EL (cell line): Measurements from ENCODE around the gene JMY.

Source experiments
- DNase-seq: peaks from one replicate; pipeline ENCODE4 v3.0.0-alpha.2; 2016

Gene JMY, protein sequence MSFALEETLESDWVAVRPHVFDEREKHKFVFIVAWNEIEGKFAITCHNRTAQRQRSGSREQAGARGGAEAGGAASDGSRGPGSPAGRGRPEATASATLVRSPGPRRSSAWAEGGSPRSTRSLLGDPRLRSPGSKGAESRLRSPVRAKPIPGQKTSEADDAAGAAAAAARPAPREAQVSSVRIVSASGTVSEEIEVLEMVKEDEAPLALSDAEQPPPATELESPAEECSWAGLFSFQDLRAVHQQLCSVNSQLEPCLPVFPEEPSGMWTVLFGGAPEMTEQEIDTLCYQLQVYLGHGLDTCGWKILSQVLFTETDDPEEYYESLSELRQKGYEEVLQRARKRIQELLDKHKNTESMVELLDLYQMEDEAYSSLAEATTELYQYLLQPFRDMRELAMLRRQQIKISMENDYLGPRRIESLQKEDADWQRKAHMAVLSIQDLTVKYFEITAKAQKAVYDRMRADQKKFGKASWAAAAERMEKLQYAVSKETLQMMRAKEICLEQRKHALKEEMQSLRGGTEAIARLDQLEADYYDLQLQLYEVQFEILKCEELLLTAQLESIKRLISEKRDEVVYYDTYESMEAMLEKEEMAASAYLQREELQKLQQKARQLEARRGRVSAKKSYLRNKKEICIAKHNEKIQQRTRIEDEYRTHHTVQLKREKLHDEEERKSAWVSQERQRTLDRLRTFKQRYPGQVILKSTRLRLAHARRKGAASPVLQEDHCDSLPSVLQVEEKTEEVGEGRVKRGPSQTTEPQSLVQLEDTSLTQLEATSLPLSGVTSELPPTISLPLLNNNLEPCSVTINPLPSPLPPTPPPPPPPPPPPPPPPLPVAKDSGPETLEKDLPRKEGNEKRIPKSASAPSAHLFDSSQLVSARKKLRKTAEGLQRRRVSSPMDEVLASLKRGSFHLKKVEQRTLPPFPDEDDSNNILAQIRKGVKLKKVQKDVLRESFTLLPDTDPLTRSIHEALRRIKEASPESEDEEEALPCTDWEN

DNA sequence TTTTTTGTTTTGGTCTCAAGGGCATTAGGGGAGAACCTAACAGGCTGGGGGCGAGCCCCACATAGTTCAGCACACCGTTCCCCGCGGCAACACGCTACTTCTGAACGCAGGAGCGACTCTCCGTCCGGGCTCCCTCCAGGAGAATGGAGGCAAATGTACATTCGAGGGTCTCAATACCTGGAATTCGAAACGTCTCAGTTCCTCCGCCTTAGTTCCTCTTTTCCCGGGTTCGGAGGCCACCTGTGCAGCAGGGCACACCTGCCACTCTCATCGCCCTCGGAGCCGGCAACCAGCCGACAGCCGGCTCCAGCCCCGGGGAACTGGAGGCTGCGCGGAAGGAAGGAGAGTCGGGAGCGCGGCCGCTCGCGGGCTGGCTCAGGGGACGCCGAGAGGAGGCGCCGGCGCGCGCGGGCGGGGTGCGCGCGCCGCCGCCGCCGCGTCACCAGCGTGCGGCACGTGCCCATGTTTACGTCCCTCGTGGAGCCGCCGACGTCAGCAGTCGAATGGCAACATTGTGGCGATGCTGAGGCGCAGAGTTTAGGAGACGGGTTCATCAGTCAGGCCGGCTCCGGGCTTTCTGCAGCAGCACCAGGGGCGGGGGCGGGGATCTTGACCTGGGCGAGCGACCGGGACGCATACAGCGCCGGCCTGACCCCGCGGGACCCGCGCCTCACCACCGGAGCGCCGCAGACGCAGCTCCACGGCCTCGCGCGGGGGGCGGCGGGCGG lies at the start of gene JMY:
JMY (plus strand) TSS at position 498 of the 728 bp plus-strand sequence. CDS start 520 bp downstream, outside the sequence.
- DNase-seq, result peak; percentile 87

DNA sequence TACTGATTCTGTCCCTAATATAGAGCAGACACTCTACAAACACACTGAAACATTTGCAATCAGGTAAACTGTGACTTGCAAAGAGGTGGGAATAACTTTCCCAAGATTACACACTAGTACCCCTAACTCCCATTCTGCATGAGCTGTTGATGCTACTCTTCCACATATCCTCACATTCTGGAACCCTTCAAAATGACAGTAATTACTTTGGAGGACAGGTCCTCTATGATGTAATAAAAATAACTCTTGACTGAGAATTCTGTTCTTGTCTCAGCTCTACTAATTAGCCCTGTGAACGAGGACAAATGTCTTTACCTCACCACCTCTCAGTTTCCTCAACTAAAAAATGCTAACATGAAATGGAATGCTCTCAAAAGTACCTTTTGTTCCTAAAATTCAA lies 49.5 kb upstream of the JMY start:
- DNase-seq, result no peak

DNA sequence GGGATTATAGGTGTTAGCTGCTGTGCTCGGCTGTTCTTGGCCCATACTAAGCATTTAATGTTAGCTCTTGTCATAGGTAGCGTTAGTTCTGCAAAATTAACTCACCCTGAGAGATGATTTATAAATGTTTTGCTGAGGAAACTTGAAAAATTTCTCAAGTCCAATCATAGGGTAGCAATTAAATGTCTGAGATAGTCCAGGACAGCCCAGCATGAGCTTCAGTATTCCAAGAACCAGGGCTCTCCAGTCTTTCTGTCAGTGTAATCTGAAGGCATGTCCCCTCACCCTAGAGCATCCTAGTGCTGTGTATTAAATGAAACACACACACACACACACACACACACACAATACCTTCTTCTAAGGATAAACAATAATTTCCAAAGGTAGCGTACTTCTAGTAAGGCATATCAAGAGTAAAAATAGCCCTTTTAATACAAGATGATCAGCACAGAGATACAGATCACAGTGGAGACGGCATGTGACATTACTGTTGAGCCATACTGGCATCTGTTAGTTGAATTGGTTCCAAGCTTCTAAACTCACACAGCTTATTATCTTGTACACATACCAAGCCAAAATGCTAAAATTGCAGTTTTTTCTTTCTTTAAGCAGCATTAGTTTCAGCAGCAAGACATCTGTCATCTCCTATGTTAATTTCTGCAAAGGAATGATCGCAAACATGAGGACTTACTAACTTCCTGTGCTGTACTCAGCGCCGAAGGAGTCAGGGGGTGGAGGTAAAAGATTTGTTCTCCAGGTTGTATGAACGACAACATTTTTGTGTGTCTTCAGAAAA lies 46.3 kb upstream of the JMY start:
- no peak for DNase-seq

DNA sequence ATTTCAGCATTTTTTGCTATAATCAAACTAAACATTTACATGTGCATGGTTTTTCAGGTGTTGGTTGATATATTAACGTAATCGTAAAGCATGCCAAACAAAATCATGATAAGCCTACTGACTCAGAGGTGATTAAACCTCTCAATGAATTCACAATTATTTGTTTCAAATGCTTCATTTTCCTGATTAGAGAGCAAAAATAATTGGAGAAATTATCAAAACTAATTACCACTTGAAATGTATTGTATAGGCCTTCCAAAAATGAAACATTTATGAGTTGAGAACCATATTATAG lies 45.7 kb upstream of the JMY start:
- no peak for DNase-seq

DNA sequence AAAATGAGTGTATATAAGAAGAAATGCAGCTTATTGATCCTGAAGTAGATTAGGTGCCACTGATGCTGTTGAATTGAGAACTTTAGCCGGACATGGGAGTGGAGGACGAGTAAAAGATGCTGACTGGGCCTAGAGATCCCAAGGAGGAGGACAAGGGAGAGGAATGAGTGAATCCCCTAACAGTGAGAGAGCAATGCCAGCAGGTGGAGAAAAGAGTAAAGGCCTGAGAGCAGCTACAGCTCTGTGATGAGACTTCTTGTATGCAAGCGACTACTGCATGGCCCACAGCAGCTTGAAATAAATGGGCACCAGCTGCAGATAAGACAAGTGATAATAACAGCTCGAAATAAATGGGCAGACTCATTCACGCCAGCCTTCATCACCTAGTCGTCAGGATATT lies 44.5 kb upstream of the JMY start:
- DNase-seq, result no peak

DNA sequence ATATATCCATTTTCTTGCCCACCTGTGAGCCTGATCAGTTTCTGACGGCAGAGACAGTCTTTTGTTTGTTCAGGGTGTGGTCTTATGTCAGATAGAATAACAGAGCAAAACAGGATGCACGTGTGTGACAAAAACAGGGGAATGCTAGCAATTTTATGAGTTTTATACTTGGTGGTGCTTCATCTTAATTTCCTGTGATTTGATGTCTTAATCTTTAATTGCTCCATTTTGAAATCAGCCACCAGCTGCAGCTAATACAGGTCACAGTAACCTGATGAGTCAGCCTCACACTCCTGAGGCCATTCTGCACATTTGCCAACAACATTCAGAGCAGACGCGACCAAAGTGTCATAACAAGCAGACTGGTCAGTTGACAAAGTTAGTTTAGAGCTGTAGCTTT lies 42.3 kb upstream of the JMY start:
- peak; percentile 23 for DNase-seq

DNA sequence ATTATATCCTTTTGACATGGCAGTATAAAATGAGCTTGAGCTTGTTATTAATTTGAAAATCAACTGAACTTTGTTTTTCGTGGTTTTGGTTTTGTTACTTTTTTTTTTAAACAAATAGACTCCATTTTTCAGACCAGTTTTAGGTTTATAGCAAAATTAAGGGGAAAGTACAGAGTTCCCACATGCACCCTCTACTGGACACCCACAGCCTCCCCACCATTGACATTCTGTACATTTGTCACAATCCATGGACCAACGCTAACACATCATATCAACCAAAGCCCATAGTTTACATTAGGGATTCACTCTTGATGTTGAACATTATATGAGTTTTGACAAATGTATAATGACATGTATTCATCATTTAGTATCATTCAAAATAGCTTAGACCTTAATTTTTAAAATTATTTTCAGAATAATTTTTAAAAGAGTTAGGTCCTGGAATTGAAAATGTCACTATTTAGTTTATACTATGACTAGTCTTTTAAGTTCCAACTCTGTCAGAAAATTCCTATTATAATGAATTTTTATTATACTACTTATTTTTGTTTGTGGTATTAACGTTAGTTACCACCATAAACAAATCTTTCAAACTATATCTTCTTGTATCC lies 35.3 kb upstream of the JMY start:
- DNase-seq, result peak; percentile 18

DNA sequence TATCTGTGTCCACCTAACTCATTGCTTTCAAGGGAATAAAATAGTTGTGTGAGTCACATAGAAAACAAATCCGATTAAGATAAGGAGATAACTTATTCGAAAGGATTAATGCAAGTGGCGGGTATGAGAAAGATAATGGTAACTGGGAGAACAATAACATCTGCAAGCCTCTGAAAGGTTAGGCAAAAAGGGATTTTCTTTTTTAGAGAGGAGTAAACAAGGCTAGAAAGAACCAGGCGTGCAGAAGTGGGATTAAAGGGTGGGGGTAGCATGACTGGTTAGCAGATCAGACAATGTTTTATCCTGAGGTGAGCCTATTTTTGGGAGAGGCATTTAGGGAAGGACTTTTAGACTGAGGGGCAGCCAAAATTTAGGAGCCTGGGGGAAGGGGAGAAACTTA lies 34.7 kb upstream of the JMY start:
- no peak for DNase-seq

DNA sequence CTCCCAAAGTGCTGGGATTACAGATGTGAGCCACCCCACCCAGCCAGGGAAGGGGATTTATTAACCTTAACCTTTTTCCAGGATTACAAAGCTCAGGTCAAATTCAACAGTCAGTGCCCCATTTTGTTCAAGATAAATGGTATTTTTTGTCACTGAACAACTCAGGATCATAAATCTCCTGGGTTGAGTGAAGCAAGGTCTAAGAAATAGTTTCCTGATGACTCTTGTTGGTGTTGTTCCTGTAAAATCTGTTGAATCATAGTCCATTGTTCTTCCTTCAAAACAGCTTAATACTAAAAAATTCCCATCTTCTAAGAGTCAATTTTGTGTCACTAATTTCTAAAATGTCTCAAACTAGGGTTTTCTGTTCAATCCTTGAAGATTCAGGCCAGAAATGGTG lies 33.9 kb upstream of the JMY start:
- peak; percentile 65 for DNase-seq

DNA sequence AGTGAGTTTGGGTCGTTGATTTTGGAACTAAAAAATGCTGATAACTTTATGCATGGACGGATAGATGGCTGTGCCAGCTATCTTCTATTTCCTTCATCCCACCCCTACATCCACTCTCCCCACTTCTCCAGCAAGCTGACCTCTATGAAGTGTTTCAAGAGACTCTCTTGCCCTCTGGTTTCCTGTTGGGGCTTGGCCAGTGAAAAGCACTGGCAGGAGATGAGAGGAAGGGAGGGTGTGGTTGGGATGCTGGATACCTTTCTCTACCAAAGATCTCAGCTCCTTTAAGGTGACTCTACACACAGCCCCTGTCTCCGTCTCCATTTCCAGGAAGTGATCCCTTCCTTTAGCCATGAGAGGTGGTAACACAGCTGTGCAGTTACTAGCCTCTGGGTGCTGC lies 30.0 kb upstream of the JMY start:
- no peak for DNase-seq

DNA sequence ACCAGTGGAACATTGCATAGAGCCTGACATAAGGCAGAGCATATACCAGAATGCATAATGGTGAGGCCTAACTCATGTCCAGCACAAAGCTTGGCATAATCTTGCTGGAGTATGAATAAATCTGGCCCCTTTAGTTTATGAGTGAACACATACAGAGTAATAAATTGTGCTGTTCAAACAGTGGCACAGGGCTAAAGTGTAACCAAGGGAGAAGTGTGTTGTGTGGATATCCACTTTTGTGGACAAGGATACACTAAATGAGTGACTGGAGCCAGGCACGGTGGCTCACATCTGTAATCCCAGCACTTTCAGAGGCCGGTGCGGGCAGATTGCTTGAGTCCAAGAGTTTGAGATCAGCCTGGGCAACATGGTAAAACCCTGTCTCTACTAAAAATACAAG lies 29.4 kb upstream of the JMY start:
- DNase-seq, result no peak

DNA sequence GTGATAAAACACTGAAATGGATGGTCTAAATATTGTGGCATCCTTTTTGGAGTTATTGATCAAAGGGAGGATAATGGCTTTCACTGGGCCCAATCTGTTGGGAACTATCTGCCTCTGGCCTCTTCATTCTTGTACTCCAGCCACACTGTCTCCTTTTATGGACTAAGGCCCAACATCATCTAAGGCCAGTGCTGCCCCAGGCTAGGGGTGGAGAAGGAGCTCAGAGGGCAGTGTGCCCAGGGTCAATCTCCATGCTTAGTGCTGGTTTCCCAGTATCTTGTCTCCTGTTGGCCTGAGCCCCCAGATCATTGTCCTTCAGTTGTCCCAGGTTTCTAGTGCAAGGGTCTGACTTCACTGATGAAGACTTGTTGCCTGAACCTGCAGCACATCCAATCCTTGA lies 26.4 kb upstream of the JMY start:
- DNase-seq, result no peak

DNA sequence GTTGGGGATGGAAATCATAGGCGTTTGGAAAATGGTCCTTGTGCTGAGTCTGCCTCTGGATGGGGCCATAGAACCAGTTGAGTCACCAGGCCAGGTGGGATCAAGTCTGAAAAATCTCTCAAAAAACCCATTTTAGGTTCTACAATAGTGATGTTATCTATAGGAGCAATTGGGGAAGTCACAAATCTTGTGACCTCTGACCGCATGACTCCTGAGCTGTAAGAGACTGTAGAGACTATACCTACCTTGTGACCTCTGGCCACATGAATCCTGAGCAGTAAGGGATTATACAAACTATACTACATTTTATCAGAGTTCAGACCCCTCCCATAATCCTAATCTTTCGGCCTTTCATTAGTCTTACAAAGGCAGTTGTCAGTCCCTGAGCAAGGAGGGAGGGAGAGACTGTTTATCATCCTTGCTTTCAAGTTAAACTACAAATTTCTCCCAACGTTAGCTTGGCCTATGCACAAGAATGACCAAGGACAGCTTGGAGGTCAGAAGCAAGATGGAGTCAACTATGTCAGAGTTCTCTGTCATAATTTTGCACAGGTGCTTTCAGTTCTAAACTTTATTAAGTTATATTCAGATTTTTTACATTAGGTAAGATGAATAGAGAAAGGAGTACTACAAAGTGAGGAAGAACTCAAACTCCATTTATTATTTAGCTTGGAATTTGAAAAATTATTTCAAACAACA lies 11.5 kb upstream of the JMY start:
- no peak for DNase-seq

DNA sequence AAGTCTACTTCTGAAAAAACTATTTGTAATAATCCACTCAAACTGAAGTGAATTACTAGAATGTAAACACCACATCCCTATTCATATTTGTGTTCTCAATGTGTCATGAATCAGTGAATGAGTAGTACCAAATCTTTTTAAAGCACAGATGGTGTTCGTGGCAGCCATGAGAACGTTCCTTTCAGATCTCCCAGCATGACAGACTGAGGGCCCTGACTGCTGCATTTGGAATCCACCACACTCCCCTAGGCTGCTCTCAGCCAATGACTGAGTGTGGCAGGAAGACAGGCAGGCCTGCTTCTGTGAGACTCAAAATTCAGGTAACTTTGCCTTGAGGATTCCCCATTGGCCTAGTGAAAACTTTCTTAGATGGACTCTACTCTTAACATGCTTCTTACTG lies 10.9 kb upstream of the JMY start:
- DNase-seq, result peak; percentile 56

DNA sequence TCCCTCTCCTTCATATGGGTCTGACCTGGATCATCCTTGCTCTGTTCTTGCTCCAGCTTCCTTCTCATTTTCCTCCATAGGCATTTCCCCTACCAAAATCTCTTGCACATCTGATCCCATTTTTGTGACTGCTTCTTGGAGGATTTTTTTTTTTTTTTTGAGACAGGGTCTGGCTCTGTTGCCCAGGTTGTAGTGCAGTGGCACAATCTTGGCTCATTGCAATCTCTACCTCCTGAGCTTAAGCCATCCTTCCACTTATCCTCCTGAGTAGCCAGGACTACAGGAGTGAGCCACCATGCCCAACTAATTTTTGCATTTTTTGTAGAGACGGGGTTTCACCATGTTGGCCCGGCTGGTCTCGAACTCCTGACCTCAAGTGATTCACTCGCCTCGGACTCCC lies 10.5 kb upstream of the JMY start:
- DNase-seq, result no peak

DNA sequence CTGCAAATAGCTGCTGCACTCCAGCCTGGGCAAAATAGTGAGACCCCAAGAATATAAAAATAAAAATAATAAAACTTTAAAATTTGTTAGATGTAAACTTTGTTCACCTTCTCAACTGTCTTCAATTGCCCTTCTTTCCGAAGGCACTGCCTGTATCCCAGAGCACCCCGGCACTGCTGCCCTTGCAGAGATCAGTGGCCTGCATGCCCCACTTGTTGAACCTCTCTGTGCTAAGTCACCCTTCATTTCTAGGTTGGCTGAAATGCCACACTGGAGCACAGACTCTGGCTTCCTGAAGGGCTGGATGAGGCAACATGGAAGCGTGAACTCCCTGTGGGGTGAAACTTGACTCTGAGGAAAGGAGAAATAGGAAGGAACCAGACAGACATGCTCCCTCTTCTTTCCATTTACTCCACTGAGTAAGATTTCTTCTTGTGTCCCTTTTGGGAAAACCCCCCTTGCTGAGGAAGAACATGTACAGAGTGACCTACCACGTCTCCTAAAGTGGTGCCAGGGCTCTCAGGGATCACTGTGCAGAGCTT lies 8.4 kb upstream of the JMY start:
- DNase-seq, result no peak

DNA sequence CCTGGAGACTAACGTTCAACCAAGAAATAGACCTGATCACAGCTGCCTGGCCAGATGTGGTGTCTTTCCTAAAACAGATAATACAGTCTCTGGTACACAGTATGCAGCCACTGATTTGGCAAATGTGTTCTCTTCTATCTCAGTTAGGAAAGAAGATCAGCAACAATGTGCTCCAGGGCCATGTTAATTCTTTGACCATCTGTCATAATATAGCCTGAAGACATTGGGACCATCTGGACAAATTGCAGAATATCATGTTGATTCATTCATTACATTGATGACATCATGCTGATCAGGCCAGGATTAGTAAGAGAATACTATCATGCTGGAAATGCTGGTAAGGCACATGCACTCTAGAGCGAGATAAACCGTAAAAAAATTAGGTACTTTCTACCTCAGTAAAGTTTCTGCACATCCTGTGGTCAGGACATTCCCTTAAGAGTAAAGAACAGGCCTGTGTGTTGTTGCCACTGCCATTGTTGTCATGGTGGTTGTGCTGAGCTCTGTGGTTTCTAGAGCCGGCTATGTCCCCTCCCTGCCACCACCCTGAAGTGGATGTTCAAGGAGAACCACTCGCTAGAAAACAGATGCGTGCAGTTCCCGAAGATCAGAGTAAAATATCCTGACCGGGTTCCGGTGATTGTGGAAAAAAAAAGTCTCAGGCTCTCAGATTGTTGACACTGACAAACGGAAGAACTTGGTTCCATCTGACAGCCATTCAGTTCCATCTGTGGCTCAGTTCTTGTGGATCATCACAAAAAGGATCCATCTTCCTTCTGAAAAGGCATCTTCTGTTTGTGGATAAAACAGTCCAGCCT lies 6.4 kb upstream of the JMY start:
- DNase-seq, result peak; percentile 93

DNA sequence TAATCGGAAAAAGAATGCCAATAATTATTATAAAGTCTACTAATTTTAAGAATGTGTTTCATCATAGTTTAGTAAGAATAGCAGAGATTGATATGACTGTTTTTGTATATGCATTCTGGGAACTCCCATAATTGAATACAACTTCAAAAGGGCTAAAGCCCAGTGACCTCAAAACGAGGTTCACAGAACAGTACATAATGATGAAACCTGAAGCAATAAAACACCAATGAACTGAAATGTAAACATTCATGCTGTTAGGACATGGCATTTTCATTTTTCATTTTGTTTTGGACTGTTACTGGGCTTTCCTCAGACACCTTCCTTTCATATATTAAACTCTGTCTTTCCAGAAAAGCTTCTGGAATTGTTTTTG lies 684 bp upstream of the JMY start:
- DNase-seq, result peak; percentile 30

DNA sequence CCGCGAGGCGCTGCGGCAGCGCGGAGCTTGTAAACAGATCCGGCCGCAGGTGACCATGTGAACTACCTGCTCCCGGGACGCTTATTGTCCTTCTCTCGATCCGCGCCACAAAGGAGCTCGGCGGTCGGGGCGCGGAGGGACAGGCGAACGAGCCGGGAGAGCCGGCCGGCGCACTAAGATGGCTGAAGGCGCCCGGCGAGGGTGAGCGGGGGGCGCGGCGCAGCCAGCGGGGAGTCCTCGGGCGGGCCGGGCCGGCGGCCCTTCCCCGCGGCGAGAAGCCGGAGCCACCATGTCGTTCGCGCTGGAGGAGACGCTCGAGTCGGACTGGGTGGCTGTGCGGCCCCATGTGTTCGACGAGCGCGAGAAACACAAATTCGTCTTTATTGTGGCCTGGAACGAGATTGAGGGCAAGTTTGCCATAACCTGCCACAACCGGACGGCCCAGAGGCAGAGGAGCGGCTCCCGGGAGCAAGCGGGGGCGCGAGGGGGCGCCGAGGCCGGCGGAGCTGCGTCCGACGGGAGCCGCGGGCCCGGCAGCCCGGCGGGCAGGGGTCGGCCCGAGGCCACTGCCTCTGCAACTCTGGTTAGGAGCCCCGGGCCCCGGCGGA lies 535 bp downstream of the JMY start:
- DNase-seq, result peak; percentile 46
